ENCODE measurements around the gene FN1. TPM values are rescaled to one million over a fixed set of nuclear protein-coding genes. Genes with fewer than 3 reads are reported as not detected.

The FN1 gene
- total RNA-seq, 5 donors from 2014 or later (not counting 1 experiment from before 2014, with no cell fraction given): 5.7 to 7.1 (median 6.7) TPM; not detected in 2

DNA sequence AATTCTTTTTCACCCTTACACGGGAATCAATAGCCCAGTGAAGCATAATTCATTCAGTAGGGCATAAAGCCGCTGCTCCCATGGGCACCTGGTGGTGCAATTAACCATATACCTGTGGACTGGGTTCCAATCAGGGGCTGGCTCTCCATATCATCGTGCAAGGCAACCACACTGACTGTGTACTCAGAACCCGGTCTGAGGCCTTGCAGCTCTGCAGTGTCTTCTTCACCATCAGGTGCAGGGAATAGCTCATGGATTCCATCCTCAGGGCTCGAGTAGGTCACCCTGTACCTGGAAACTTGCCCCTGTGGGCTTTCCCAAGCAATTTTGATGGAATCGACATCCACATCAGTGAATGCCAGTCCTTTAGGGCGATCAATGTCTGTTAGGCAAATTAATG, 55.2 kb downstream of the FN1 start:
- H3K9me3 ChIP-seq: no peaks in the 10 kb centered on the region
- no peak overlapping the region for H3K4me3 Mint-ChIP-seq
- H3K36me3 Mint-ChIP-seq: peaks cover 11% of the 10 kb centered on the region
- POLR2A ChIA-PET: no interaction called here
- DNase-seq (no peak), ATAC-seq (replicated peaks in 1 of 4) (no peak)
- H3K27me3 Mint-ChIP-seq: no peaks in the 10 kb centered on the region
- no peaks in the 10 kb centered on the region for H3K4me1 Mint-ChIP-seq
- no peak overlapping the region for H3K4me3 ChIP-seq (ENCODE audit: control insufficient read depth in 1 of 2, extremely low read depth in 1 of 2, low read length in 1 of 2)
- H3K4me1 ChIP-seq (ENCODE audit: control insufficient read depth in 1 of 2, extremely low read depth in 1 of 2, insufficient read depth in 2 of 2, low read length in 2 of 2): no peaks in the 10 kb centered on the region
- H3K27ac Mint-ChIP-seq: no peak overlapping the region
- no peaks in the 10 kb centered on the region for H3K9me3 Mint-ChIP-seq
- H3K27me3 ChIP-seq (replicated peaks in 1 of 2; ENCODE audit: control insufficient read depth in 2 of 2, extremely low read depth in 1 of 2, insufficient read depth in 2 of 2, low read length in 1 of 2): no peaks in the 10 kb centered on the region
- CTCF ChIA-PET: no interaction called here
- H3K36me3 ChIP-seq (ENCODE audit: control insufficient read depth in 2 of 2, extremely low read depth in 1 of 2, insufficient read depth in 1 of 2, low read length in 1 of 2): no peaks in the 10 kb centered on the region
- WGBS (ENCODE audit: insufficient coverage): 92% methylated on average over 5 of the region's 7 CpGs
- no peak overlapping the region for H3K27ac ChIP-seq (ENCODE audit: low read length)

DNA sequence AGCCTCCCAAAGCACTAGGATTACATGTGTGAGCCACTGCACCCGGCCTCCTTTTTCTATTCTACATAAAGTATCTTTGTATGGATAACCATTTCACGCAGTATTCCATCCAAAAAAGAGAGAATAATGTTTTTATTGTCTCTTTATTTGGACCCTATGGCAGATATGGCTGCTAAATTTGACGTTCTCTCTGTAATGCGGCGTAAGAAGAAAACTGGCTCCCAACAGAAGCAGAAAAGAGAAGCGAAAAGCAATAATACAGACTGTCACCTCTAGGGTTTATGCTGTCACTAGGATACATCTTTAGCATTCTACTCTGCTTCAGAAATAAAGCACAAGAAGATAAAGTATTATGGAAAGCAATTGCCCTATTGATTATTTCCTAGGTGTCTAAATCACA, 55.9 kb downstream of the FN1 start:
- Mint-ChIP-seq H3K36me3 (peaks cover 16% of the 10 kb centered on the region), H3K4me1 (no peaks in the 10 kb centered on the region), H3K9me3 (no peaks in the 10 kb centered on the region), H3K27me3 (no peaks in the 10 kb centered on the region), H3K27ac (no peak overlapping the region), H3K4me3 (no peak overlapping the region)
- Histone ChIP-seq H3K27me3 (replicated peaks in 1 of 2; ENCODE audit: control insufficient read depth in 2 of 2, extremely low read depth in 1 of 2, insufficient read depth in 2 of 2, low read length in 1 of 2) (no peaks in the 10 kb centered on the region), H3K36me3 (ENCODE audit: control insufficient read depth in 2 of 2, extremely low read depth in 1 of 2, insufficient read depth in 1 of 2, low read length in 1 of 2) (no peaks in the 10 kb centered on the region), H3K4me1 (ENCODE audit: control insufficient read depth in 1 of 2, extremely low read depth in 1 of 2, insufficient read depth in 2 of 2, low read length in 2 of 2) (no peaks in the 10 kb centered on the region), H3K9me3 (no peaks in the 10 kb centered on the region), H3K27ac (ENCODE audit: low read length) (no peak overlapping the region), H3K4me3 (ENCODE audit: control insufficient read depth in 1 of 2, extremely low read depth in 1 of 2, low read length in 1 of 2) (no peak overlapping the region)
- ATAC-seq (replicated peaks in 1 of 4): no peak
- WGBS (ENCODE audit: insufficient coverage): 94% methylated on average over 3 of the region's 6 CpGs
- ChIA-PET POLR2A (no interaction called here), CTCF (no interaction called here)
- DNase-seq: no peak

DNA sequence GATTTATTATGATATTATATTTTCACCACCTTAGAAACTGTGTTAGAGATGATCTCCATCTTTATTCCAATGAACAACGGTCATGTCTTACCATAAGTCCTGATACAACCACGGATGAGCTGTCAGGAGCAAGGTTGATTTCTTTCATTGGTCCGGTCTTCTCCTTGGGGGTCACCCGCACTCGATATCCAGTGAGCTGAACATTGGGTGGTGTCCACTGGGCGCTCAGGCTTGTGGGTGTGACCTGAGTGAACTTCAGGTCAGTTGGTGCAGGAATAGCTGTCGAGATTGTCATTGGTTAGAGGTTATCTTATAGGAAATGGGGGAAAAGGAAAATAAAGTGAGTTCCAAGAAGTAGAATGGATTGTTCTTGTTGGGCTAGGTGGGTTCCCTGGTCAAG, 56.8 kb downstream of the FN1 start:
- no peaks in the 10 kb centered on the region for H3K4me1 ChIP-seq (ENCODE audit: control insufficient read depth in 1 of 2, extremely low read depth in 1 of 2, insufficient read depth in 2 of 2, low read length in 2 of 2)
- Mint-ChIP-seq H3K4me1 (no peaks in the 10 kb centered on the region), H3K36me3 (peaks cover 25% of the 10 kb centered on the region), H3K27ac (no peak overlapping the region), H3K27me3 (no peaks in the 10 kb centered on the region), H3K4me3 (no peak overlapping the region), H3K9me3 (no peaks in the 10 kb centered on the region)
- H3K4me3 ChIP-seq (ENCODE audit: control insufficient read depth in 1 of 2, extremely low read depth in 1 of 2, low read length in 1 of 2): no peak overlapping the region
- H3K36me3 ChIP-seq (ENCODE audit: control insufficient read depth in 2 of 2, extremely low read depth in 1 of 2, insufficient read depth in 1 of 2, low read length in 1 of 2): no peaks in the 10 kb centered on the region
- ATAC-seq (replicated peaks in 1 of 4) (no peak), DNase-seq (no peak)
- no peaks in the 10 kb centered on the region for H3K9me3 ChIP-seq
- H3K27me3 ChIP-seq (replicated peaks in 1 of 2; ENCODE audit: control insufficient read depth in 2 of 2, extremely low read depth in 1 of 2, insufficient read depth in 2 of 2, low read length in 1 of 2): no peaks in the 10 kb centered on the region
- CTCF ChIA-PET: interaction anchor here in 1 of 2 donors (0.6 kb wide), 1 partner anchor 16 kb away, joined by 3 read pairs; no protein-coding TSS in a partner anchor
- 84% methylated on average over 5 of the region's 7 CpGs for WGBS (ENCODE audit: insufficient coverage)
- no peak overlapping the region for H3K27ac ChIP-seq (ENCODE audit: low read length)
- POLR2A ChIA-PET: no interaction called here

DNA sequence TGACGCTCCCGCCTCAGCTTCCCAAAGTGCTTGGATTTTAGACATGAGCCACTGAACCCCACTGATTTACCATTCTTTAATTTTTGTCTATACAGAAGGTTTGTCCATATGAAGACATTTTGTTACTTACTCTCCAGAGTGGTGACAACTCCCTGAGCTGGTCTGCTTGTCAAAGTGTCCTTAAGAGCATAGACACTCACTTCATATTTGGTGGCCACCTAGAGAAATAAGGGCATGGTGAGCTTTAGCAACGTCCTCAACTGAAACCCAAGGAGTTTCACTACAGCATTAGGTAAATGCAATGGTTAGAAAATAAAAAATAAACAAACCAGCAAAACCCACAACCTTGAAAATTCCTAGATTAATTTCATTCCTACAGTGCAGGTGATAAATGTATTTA, 57.8 kb downstream of the FN1 start:
- CTCF ChIA-PET: no interaction called here
- no peak for DNase-seq
- Histone ChIP-seq H3K4me3 (ENCODE audit: control insufficient read depth in 1 of 2, extremely low read depth in 1 of 2, low read length in 1 of 2) (no peak overlapping the region), H3K9me3 (no peaks in the 10 kb centered on the region), H3K27me3 (replicated peaks in 1 of 2; ENCODE audit: control insufficient read depth in 2 of 2, extremely low read depth in 1 of 2, insufficient read depth in 2 of 2, low read length in 1 of 2) (no peaks in the 10 kb centered on the region), H3K36me3 (ENCODE audit: control insufficient read depth in 2 of 2, extremely low read depth in 1 of 2, insufficient read depth in 1 of 2, low read length in 1 of 2) (no peaks in the 10 kb centered on the region), H3K4me1 (ENCODE audit: control insufficient read depth in 1 of 2, extremely low read depth in 1 of 2, insufficient read depth in 2 of 2, low read length in 2 of 2) (no peaks in the 10 kb centered on the region), H3K27ac (ENCODE audit: low read length) (no peak overlapping the region)
- no CpG with 5 or more reads among the region's 3 CpGs for WGBS (ENCODE audit: insufficient coverage)
- Mint-ChIP-seq H3K36me3 (peaks cover 28% of the 10 kb centered on the region), H3K4me1 (no peaks in the 10 kb centered on the region), H3K27ac (no peak overlapping the region), H3K4me3 (no peak overlapping the region), H3K27me3 (no peaks in the 10 kb centered on the region), H3K9me3 (no peaks in the 10 kb centered on the region)
- POLR2A ChIA-PET: no interaction called here
- no peak for ATAC-seq (replicated peaks in 1 of 4)

DNA sequence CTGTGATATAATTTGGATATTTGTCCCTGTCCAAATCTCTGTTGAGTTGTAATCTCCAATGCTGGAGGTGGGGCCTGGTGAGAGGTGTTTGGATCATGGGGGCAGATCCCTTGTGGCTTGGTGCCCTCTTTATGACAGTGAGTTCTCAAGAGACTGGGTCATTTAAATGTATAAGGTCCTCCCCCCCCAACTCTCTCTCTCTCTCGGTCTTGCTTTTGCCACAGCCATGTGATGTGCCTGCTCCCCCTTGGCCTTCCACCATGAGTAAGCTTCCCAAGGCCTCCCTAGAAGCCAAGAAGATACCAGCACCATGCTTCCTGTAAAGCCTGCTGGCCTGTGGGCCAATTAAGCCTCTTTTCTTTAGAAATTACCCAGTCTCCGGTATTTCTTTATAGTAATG, 58.6 kb downstream of the FN1 start:
- Histone ChIP-seq H3K4me3 (ENCODE audit: control insufficient read depth in 1 of 2, extremely low read depth in 1 of 2, low read length in 1 of 2) (no peak overlapping the region), H3K27me3 (replicated peaks in 1 of 2; ENCODE audit: control insufficient read depth in 2 of 2, extremely low read depth in 1 of 2, insufficient read depth in 2 of 2, low read length in 1 of 2) (no peaks in the 10 kb centered on the region), H3K27ac (ENCODE audit: low read length) (no peak overlapping the region), H3K36me3 (ENCODE audit: control insufficient read depth in 2 of 2, extremely low read depth in 1 of 2, insufficient read depth in 1 of 2, low read length in 1 of 2) (no peaks in the 10 kb centered on the region), H3K4me1 (ENCODE audit: control insufficient read depth in 1 of 2, extremely low read depth in 1 of 2, insufficient read depth in 2 of 2, low read length in 2 of 2) (no peaks in the 10 kb centered on the region), H3K9me3 (no peaks in the 10 kb centered on the region)
- Mint-ChIP-seq H3K4me3 (no peak overlapping the region), H3K27ac (no peak overlapping the region), H3K27me3 (no peaks in the 10 kb centered on the region), H3K4me1 (no peaks in the 10 kb centered on the region), H3K36me3 (peaks cover 28% of the 10 kb centered on the region), H3K9me3 (no peaks in the 10 kb centered on the region)
- ATAC-seq (replicated peaks in 1 of 4) (no peak), DNase-seq (no peak)
- POLR2A ChIA-PET: no interaction called here
- no CpG with 5 or more reads among the region's 2 CpGs for WGBS (ENCODE audit: insufficient coverage)
- CTCF ChIA-PET: no interaction called here

DNA sequence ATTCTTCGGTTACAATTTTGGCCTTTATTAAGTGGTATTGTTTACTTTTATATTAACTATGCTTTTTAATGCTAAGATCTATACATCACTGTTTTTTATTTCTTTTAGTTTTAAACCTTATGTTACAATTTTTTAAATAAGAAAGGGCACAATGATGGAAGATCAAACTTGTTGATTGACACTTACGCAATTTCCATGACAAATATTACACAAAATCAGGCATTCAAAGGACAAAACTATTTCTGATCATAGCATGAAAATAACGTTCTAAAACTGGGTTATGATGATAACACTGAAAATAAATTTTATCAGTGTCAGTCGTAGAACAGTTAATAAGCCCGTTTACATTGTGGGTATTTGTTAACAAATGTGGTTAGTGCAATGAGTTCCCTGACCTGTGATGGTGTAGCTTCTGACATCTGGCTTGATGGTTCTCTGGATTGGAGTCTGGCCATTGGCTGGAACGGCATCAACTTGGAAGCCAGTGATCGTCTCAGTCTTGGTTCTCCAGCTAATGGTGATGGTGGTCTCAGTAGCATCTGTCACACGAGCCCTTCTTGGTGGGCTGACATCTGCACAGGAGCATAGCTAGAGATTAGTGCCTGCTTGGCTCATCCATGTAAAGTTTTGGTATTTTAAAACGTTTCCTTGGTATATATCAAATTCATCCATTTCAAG, 59.6 kb downstream of the FN1 start:
- H3K9me3 ChIP-seq: no peaks in the 10 kb centered on the region
- Mint-ChIP-seq H3K4me3 (no peak overlapping the region), H3K27me3 (no peaks in the 10 kb centered on the region), H3K36me3 (peaks cover 28% of the 10 kb centered on the region), H3K4me1 (no peaks in the 10 kb centered on the region), H3K27ac (no peak overlapping the region), H3K9me3 (no peaks in the 10 kb centered on the region)
- no peak overlapping the region for H3K4me3 ChIP-seq (ENCODE audit: control insufficient read depth in 1 of 2, extremely low read depth in 1 of 2, low read length in 1 of 2)
- no peaks in the 10 kb centered on the region for H3K27me3 ChIP-seq (replicated peaks in 1 of 2; ENCODE audit: control insufficient read depth in 2 of 2, extremely low read depth in 1 of 2, insufficient read depth in 2 of 2, low read length in 1 of 2)
- no peak overlapping the region for H3K27ac ChIP-seq (ENCODE audit: low read length)
- DNase-seq (no peak), ATAC-seq (replicated peaks in 1 of 4) (no peak)
- 97% methylated on average over 4 of the region's 9 CpGs for WGBS (ENCODE audit: insufficient coverage)
- CTCF ChIA-PET: no interaction called here
- H3K4me1 ChIP-seq (ENCODE audit: control insufficient read depth in 1 of 2, extremely low read depth in 1 of 2, insufficient read depth in 2 of 2, low read length in 2 of 2): no peaks in the 10 kb centered on the region
- POLR2A ChIA-PET: no interaction called here
- no peaks in the 10 kb centered on the region for H3K36me3 ChIP-seq (ENCODE audit: control insufficient read depth in 2 of 2, extremely low read depth in 1 of 2, insufficient read depth in 1 of 2, low read length in 1 of 2)

DNA sequence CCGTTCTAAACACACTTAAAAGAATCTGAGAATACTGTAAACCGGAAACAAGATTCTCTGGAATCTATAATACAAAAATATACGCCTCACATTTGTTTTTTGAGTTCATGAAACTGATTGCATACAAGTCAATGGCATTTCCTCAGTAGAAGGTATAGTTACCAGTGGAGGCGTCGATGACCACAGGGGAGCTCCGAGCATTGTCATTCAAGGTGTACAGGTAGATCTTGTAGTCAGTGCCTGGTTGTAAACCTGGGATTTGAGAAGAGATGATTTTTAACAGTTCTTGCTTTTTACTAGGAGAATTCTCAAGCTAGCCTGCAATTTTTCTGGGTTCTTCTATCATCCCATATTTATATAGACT, 60.4 kb downstream of the FN1 start:
- no peaks in the 10 kb centered on the region for H3K27me3 Mint-ChIP-seq
- Histone ChIP-seq H3K4me3 (ENCODE audit: control insufficient read depth in 1 of 2, extremely low read depth in 1 of 2, low read length in 1 of 2) (no peak overlapping the region), H3K36me3 (ENCODE audit: control insufficient read depth in 2 of 2, extremely low read depth in 1 of 2, insufficient read depth in 1 of 2, low read length in 1 of 2) (no peaks in the 10 kb centered on the region), H3K9me3 (no peaks in the 10 kb centered on the region), H3K4me1 (ENCODE audit: control insufficient read depth in 1 of 2, extremely low read depth in 1 of 2, insufficient read depth in 2 of 2, low read length in 2 of 2) (no peaks in the 10 kb centered on the region), H3K27me3 (replicated peaks in 1 of 2; ENCODE audit: control insufficient read depth in 2 of 2, extremely low read depth in 1 of 2, insufficient read depth in 2 of 2, low read length in 1 of 2) (no peaks in the 10 kb centered on the region), H3K27ac (ENCODE audit: low read length) (no peak overlapping the region)
- H3K9me3 Mint-ChIP-seq: no peaks in the 10 kb centered on the region
- H3K36me3 Mint-ChIP-seq: peaks cover 28% of the 10 kb centered on the region
- ChIA-PET POLR2A (no interaction called here), CTCF (no interaction called here)
- ATAC-seq (replicated peaks in 1 of 4) (no peak), DNase-seq (no peak)
- H3K4me1 Mint-ChIP-seq: no peaks in the 10 kb centered on the region
- no peak overlapping the region for H3K4me3 Mint-ChIP-seq
- no CpG with 5 or more reads among the region's 6 CpGs for WGBS (ENCODE audit: insufficient coverage)
- no peak overlapping the region for H3K27ac Mint-ChIP-seq

Data from T-cell (primary cell).